ENCODE data around the gene WDR64. TPM values are rescaled to one million over a fixed set of nuclear protein-coding genes. Genes with fewer than 3 reads are reported as not detected.

The WDR64 gene
- total and polyA plus RNA-seq, 2 experiments from 2014 or later, result not detected

- no peaks in the 10 kb centered on the region; the same call in 1 of the 2 replicates for H3K4me1 ChIP-seq (ENCODE audit: insufficient read depth)
- no peak overlapping the region for H3K27ac Mint-ChIP-seq
- TF ChIP-seq STAT1 (IDR thresholded peaks at IDR 0.05; ENCODE audit: unreplicated experiment) (no peak), JUNB (IDR thresholded peaks at IDR 0.05; ENCODE audit: unreplicated experiment) (no peak)
- no peak for DNase-seq (ENCODE audit: low spot score)
- ATAC-seq, result no peak
- no peaks in the 10 kb centered on the region for H3K79me2 ChIP-seq (replicated peaks; ENCODE audit: insufficient read depth)
- no peaks in the 10 kb centered on the region for H3F3A ChIP-seq (replicated peaks; ENCODE audit: low read depth)
- H3K9me2 ChIP-seq (ENCODE audit: insufficient read depth), result no peaks in the 10 kb centered on the region
- no peaks in the 10 kb centered on the region for H4K20me1 ChIP-seq (replicated peaks; ENCODE audit: insufficient read depth)
- H3K36me3 Mint-ChIP-seq (ENCODE audit: low read depth), result no peaks in the 10 kb centered on the region
- H3K4me3 Mint-ChIP-seq, result no peak overlapping the region
- H3K27me3 ChIP-seq (ENCODE audit: insufficient read depth), result no peaks in the 10 kb centered on the region
- H3K4me3 ChIP-seq, result no peak overlapping the region
- H2AFZ ChIP-seq, result no peak overlapping the region
- H3K27me3 Mint-ChIP-seq (ENCODE audit: insufficient read depth, low read depth, poor library complexity), result no peaks in the 10 kb centered on the region
- H3K4me1 Mint-ChIP-seq, result peaks cover 10% of the 10 kb centered on the region; the same call in 2 of the 3 replicates
- no peak overlapping the region for H3K27ac ChIP-seq (ENCODE audit: low read depth)
- H3K9me3 Mint-ChIP-seq, result no peaks in the 10 kb centered on the region
- H3K4me2 ChIP-seq, result no peak overlapping the region
- H3K36me3 ChIP-seq (ENCODE audit: insufficient read depth), result no peaks in the 10 kb centered on the region
Observed at GRCh38 chr1:241666419-241666818, 14.3 kb downstream of the WDR64 start.

- H3K9me2 ChIP-seq (ENCODE audit: insufficient read depth), result no peaks in the 10 kb centered on the region
- H3K27ac ChIP-seq (ENCODE audit: low read depth), result no peak overlapping the region
- H3K4me1 ChIP-seq (ENCODE audit: insufficient read depth), result no peaks in the 10 kb centered on the region
- no peaks in the 10 kb centered on the region for H4K20me1 ChIP-seq (replicated peaks; ENCODE audit: insufficient read depth)
- H3K36me3 ChIP-seq (ENCODE audit: insufficient read depth), result no peaks in the 10 kb centered on the region
- no peaks in the 10 kb centered on the region for H3F3A ChIP-seq (replicated peaks; ENCODE audit: low read depth)
- H3K27me3 ChIP-seq (ENCODE audit: insufficient read depth), result no peaks in the 10 kb centered on the region
- Mint-ChIP-seq H3K27me3 (ENCODE audit: insufficient read depth, low read depth, poor library complexity) (no peaks in the 10 kb centered on the region), H3K4me3 (no peak overlapping the region), H3K36me3 (ENCODE audit: low read depth) (no peaks in the 10 kb centered on the region), H3K4me1 (peaks cover 8% of the 10 kb centered on the region; the same call in 2 of the 3 replicates), H3K9me3 (no peaks in the 10 kb centered on the region), H3K27ac (no peak overlapping the region)
- no peaks in the 10 kb centered on the region for H3K79me2 ChIP-seq (replicated peaks; ENCODE audit: insufficient read depth)
- no peak overlapping the region for H2AFZ ChIP-seq
- ATAC-seq (no peak), DNase-seq (ENCODE audit: low spot score) (no peak)
- H3K4me3 ChIP-seq, result no peak overlapping the region
- no peak overlapping the region for H3K4me2 ChIP-seq
- TF ChIP-seq POLR2AphosphoS5 (IDR thresholded peaks at IDR 0.05; ENCODE audit: low read depth) (no peak), ETS1 (IDR thresholded peaks at IDR 0.05) (no peak), ZNF331 (CRISPR knock-in tag; IDR thresholded peaks at IDR 0.05; ENCODE audit: low read depth) (no peak), REST (IDR thresholded peaks at IDR 0.05; ENCODE audit: unreplicated experiment) (no peak), EZH2phosphoT487 (IDR thresholded peaks at IDR 0.05; ENCODE audit: unreplicated experiment) (no peak), ZNF114 (CRISPR knock-in tag; IDR thresholded peaks at IDR 0.05) (no peak), EZH2 (IDR thresholded peaks at IDR 0.05; ENCODE audit: low read depth, unreplicated experiment) (no peak), NANOG (IDR thresholded peaks at IDR 0.05; ENCODE audit: borderline replicate concordance) (no peak), JUNB (IDR thresholded peaks at IDR 0.05; ENCODE audit: unreplicated experiment) (no peak)
- TF ChIP-seq, protein P1, sequence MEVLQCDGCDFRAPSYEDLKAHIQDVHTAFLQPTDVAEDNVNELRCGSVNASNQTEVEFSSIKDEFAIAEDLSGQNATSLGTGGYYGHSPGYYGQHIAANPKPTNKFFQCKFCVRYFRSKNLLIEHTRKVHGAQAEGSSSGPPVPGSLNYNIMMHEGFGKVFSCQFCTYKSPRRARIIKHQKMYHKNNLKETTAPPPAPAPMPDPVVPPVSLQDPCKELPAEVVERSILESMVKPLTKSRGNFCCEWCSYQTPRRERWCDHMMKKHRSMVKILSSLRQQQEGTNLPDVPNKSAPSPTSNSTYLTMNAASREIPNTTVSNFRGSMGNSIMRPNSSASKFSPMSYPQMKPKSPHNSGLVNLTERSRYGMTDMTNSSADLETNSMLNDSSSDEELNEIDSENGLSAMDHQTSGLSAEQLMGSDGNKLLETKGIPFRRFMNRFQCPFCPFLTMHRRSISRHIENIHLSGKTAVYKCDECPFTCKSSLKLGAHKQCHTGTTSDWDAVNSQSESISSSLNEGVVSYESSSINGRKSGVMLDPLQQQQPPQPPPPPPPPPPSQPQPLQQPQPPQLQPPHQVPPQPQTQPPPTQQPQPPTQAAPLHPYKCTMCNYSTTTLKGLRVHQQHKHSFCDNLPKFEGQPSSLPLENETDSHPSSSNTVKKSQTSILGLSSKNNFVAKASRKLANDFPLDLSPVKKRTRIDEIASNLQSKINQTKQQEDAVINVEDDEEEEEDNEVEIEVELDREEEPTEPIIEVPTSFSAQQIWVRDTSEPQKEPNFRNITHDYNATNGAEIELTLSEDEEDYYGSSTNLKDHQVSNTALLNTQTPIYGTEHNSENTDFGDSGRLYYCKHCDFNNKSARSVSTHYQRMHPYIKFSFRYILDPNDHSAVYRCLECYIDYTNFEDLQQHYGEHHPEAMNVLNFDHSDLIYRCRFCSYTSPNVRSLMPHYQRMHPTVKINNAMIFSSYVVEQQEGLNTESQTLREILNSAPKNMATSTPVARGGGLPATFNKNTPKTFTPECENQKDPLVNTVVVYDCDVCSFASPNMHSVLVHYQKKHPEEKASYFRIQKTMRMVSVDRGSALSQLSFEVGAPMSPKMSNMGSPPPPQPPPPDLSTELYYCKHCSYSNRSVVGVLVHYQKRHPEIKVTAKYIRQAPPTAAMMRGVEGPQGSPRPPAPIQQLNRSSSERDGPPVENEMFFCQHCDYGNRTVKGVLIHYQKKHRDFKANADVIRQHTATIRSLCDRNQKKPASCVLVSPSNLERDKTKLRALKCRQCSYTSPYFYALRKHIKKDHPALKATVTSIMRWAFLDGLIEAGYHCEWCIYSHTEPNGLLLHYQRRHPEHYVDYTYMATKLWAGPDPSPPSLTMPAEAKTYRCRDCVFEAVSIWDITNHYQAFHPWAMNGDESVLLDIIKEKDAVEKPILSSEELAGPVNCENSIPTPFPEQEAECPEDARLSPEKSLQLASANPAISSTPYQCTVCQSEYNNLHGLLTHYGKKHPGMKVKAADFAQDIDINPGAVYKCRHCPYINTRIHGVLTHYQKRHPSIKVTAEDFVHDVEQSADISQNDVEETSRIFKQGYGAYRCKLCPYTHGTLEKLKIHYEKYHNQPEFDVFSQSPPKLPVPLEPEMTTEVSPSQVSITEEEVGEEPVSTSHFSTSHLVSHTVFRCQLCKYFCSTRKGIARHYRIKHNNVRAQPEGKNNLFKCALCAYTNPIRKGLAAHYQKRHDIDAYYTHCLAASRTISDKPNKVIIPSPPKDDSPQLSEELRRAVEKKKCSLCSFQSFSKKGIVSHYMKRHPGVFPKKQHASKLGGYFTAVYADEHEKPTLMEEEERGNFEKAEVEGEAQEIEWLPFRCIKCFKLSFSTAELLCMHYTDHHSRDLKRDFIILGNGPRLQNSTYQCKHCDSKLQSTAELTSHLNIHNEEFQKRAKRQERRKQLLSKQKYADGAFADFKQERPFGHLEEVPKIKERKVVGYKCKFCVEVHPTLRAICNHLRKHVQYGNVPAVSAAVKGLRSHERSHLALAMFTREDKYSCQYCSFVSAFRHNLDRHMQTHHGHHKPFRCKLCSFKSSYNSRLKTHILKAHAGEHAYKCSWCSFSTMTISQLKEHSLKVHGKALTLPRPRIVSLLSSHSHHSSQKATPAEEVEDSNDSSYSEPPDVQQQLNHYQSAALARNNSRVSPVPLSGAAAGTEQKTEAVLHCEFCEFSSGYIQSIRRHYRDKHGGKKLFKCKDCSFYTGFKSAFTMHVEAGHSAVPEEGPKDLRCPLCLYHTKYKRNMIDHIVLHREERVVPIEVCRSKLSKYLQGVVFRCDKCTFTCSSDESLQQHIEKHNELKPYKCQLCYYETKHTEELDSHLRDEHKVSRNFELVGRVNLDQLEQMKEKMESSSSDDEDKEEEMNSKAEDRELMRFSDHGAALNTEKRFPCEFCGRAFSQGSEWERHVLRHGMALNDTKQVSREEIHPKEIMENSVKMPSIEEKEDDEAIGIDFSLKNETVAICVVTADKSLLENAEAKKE (CRISPR knock-in tag; IDR thresholded peaks at IDR 0.05), result no peak
Observed at GRCh38 chr1:241672301-241672700, 20.2 kb downstream of the WDR64 start.
